SK-N-MC (cell line): ENCODE results near the gene OLFML1.
A peak's percentile ranks its signal among the peaks of the same experiment; 100 is the strongest.

Experiments
- DNase-seq: peaks from one replicate; pipeline ENCODE4 v3.0.0-alpha.2; 2011; ENCODE audit warnings: low read depth, low spot score
- H3K27ac ChIP-seq: fragments of 200-600 bp; sonication (generic); 2 replicates; pipeline ENCODE4 v1.5.1; 2016; ENCODE audit warnings: mixed run types
- H3K36me3 ChIP-seq: fragments of 200-600 bp; sonication (generic); 2 replicates; pipeline ENCODE4 v1.6.1; 2017; ENCODE audit warnings: antibody characterized with exemption, low read length, mixed read lengths; ENCODE audit not compliant: insufficient read depth
- H3K4me3 ChIP-seq: fragments of 200-600 bp; sonication (generic); 2 replicates; pipeline ENCODE4 v1.5.1; 2016
- H3K9ac ChIP-seq: fragments of 200-600 bp; sonication (generic); 2 replicates; pipeline ENCODE4 v1.8.0; 2017; ENCODE audit warnings: mixed run types, mixed read lengths; ENCODE audit not compliant: insufficient read length
- H3K9me3 ChIP-seq: fragments of 200-600 bp; sonication (generic); 2 replicates; pipeline ENCODE4 v1.6.1; 2017; ENCODE audit warnings: low read depth, mild to moderate bottlenecking, antibody characterized with exemption, low read length, moderate library complexity, mixed read lengths
- EZH2 ChIP-seq: fragments of 200-600 bp; sonication (generic); IDR thresholded peaks from one replicate; pipeline ENCODE4 v1.6.1; 2017; ENCODE audit warnings: antibody characterized with exemption
- FOXP2 ChIP-seq: optimal IDR thresholded peaks from 2 replicates; pipeline ENCODE3; 2011; ENCODE audit warnings: mild to moderate bottlenecking, moderate library complexity; ENCODE audit not compliant: insufficient read depth; ENCODE audit errors: extremely low read length, control extremely low read depth
- POLR2AphosphoS5 ChIP-seq: IDR thresholded peaks from 2 replicates; pipeline ENCODE4 v1.6.1; 2012; ENCODE audit warnings: mild to moderate bottlenecking, low read depth, low read length, borderline replicate concordance

The OLFML1 gene

DNA sequence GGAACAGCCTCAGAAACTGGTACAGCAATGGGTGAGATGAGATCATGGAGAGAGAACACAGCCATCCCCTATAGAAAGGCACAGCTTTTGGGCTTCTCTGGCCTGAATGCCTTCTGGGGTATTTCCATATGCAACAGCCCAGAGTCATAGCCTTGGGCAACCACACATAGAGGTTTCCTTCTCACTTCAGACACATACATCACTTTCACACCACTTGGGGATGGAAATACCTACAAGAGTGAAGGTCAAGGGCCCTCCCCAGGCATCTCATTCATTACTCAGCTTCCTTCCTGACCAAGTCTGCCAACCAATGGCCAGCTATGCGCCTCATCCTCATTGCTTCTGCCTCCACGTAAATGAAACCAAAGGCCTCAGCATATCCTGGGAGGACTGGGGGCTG lies 17.7 kb upstream of the OLFML1 start:
- Histone ChIP-seq H3K36me3 (no peaks in the 10 kb centered on the region), H3K9ac (no peak overlapping the region), H3K4me3 (no peak overlapping the region), H3K27ac (no peak overlapping the region), H3K9me3 (no peaks in the 10 kb centered on the region)
- TF ChIP-seq FOXP2 (no peak), POLR2AphosphoS5 (no peak), EZH2 (no peak)
- DNase-seq = no peak

DNA sequence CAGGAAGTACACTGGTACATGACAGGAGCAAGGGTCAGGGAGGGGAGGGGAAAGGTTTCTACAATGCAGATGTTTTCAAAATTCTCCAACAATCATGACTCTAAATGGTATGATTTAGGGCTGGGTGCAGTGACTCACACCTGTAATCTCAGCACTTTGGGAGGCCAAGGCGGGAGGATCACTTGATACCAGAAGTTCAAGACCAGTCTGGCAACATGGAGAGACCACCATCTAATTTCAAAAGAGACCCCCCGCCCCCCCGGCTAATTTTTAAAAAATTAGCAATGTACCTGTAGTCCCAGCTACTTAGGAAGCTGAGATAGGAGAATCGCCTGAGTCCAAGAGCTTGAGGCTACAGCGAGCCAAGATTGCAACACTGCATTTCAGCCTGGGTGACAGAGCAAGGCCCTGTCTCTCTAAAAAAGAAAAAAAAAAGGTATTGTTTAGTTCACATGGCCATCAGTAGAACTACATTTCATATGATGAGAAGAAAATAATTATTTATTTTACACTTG lies 15.9 kb upstream of the OLFML1 start:
- no peak for DNase-seq

DNA sequence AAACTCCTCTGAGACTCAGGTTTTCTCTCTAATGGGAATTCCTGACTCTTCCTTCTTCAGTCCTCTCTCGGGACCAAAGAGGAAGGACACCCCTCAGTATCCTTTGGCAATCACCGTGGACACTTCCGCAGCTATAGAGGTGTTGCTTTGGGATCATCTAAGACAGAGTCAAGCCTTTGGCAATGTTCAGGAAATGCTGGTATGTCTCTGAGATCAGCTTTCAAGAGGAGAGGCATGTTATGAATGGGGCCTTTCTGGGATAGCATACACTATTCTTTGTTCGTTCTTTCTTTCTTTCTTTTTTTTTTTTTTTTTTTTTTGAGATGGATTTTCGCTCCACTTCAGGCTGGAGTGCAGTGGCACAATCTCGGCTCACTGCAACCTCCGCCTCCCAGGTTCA lies 14.2 kb upstream of the OLFML1 start:
- Histone ChIP-seq H3K36me3 (no peaks in the 10 kb centered on the region), H3K9me3 (no peaks in the 10 kb centered on the region), H3K27ac (no peak overlapping the region), H3K9ac (no peak overlapping the region), H3K4me3 (no peak overlapping the region)
- TF ChIP-seq POLR2AphosphoS5 (no peak), EZH2 (no peak), FOXP2 (no peak)
- no peak for DNase-seq

More for the DNA sequence above, 15.9 kb upstream of the OLFML1 start:
- no peaks in the 10 kb centered on the region for H3K36me3 ChIP-seq
- H3K9me3 ChIP-seq = no peaks in the 10 kb centered on the region
- no peak overlapping the region for H3K4me3 ChIP-seq
- TF ChIP-seq FOXP2 = no peak
- TF ChIP-seq EZH2 = no peak
- TF ChIP-seq POLR2AphosphoS5 = no peak
- no peak overlapping the region for H3K27ac ChIP-seq
- H3K9ac ChIP-seq = no peak overlapping the region

DNA sequence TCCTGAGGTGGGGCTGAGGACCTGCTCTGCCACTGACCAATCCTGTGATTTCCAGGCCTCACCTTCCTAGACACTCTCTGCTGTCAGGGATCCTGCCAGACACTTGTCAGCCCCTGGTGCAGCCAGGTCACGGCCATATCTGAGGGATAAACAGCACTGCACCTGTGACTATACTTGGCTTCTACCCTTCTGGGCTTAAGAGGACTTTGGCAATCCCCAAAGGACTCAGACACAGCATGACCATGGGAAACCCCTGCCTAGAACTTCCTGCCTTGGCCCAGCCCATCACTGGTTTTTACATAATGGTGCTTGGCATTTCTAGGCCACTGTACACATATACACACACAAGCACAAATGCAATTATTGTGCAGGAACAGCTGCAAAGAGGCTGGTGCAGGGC lies 11.6 kb upstream of the OLFML1 start:
- H3K36me3 ChIP-seq = no peaks in the 10 kb centered on the region
- no peaks in the 10 kb centered on the region for H3K9me3 ChIP-seq
- no peak overlapping the region for H3K4me3 ChIP-seq
- no peak for TF ChIP-seq POLR2AphosphoS5
- TF ChIP-seq EZH2 = no peak
- TF ChIP-seq FOXP2 = no peak
- no peak overlapping the region for H3K27ac ChIP-seq
- DNase-seq = no peak
- no peak overlapping the region for H3K9ac ChIP-seq

DNA sequence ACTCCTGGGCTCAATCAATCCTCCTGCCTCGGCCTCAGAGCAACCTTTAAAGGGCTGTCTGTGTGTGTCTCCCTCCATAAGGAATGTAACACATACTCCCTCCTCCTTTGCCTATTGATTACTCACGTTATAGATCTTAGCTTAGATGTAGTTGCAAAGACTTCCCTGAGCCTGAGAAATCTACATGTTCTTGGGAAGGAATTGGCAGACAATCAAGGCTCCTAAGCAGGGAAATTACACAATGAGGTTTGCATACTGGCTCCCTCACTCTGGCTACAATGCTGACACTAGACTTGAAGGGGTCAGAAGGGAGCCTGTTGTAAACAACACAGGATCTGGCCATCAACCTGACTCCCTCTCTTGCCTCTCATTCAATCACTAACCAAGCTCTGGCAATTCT lies 5.2 kb upstream of the OLFML1 start:
- Histone ChIP-seq H3K27ac (no peak overlapping the region), H3K9ac (no peak overlapping the region), H3K4me3 (no peak overlapping the region), H3K36me3 (no peaks in the 10 kb centered on the region), H3K9me3 (no peaks in the 10 kb centered on the region)
- TF ChIP-seq EZH2 (no peak), FOXP2 (no peak), POLR2AphosphoS5 (no peak)
- DNase-seq = no peak

DNA sequence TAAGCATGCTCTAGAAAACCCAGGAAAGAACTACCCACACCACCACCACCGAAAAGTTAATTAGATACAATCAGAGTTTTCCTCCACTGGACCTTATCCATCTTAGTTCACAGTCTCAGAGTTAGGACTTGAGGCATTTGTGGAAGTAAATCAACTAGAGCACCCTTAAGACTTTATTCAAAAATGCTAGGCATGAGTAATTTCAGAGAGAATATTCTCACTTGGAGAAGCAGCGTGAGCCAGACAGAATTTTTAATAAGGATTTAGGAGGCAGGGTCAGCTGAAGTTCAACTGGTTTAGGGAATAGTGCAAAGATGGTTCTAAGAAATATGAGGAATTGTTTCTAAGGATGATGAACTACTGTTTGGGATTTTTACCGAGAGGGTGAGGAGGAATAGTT lies 1.2 kb upstream of the OLFML1 start:
- TF ChIP-seq FOXP2 (no peak), POLR2AphosphoS5 (no peak), EZH2 (no peak)
- Histone ChIP-seq H3K27ac (no peak overlapping the region), H3K36me3 (no peaks in the 10 kb centered on the region), H3K4me3 (no peak overlapping the region), H3K9ac (no peak overlapping the region), H3K9me3 (no peaks in the 10 kb centered on the region)
- DNase-seq = no peak

DNA sequence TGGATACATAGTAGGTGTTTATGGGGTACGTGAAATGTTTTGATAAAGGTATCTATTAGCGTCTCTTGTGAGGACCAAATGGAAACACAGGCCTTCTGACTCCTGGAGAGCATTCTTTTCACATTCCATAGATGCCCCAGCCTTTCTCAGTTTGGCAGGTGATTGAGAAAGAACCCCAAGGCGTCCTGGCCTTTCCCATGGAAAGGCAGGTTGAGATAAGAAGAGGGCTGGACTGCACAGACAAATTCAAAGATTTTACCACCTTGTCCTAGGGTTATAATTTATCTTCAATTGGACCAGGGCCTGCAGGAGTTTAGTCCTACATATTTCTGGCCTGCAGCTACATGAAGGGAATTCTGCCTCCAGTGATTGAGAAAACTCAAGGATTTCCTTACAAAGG lies 661 bp upstream of the OLFML1 start:
- Histone ChIP-seq H3K9ac (no peak overlapping the region), H3K36me3 (no peaks in the 10 kb centered on the region)
- TF ChIP-seq EZH2 (no peak), FOXP2 (no peak), POLR2AphosphoS5 (no peak)

DNA sequence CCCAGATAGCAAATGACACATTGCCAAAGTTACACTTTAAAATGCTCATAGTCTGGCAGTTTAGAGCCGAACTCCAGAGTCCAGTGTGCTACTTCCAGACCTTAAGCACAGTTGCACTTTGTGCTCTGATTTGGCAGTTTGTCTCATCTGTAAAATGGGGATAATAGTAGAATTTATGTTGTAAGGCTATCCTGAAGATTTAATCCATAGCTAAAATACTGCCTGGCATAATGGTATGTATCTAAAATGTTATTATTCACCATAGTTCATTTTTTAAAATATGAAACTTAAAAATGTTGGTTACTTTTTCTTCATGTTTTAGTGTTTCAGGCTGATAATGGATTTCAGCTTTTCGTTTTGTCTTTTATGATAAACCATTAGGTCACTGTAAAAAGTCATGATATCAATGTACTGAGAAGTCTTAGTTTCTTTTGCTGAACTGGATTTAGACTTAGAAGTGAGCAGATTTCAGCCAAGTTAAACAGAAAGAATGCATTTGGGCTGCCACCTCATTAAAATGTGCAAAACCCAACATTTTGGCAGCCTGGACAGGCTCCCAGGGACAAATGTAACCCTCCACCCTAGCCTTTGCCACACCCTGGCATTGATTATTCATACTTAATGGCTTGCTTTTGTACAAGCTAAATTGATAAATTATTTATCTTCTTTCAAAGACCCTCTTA lies 933 bp downstream of the OLFML1 start:
- H3K9ac ChIP-seq = peak overlapping the region; percentile 32
- no peaks in the 10 kb centered on the region for H3K36me3 ChIP-seq
- no peak for DNase-seq
- peak overlapping the region; percentile 74 for H3K4me3 ChIP-seq
- TF ChIP-seq POLR2AphosphoS5 (no peak), FOXP2 (no peak), EZH2 (no peak)
- H3K9me3 ChIP-seq = no peaks in the 10 kb centered on the region
- no peak overlapping the region for H3K27ac ChIP-seq

More for the DNA sequence above, 661 bp upstream of the OLFML1 start:
- no peak overlapping the region for H3K27ac ChIP-seq
- no peak for DNase-seq
- H3K9me3 ChIP-seq = no peaks in the 10 kb centered on the region
- H3K4me3 ChIP-seq = no peak overlapping the region

DNA sequence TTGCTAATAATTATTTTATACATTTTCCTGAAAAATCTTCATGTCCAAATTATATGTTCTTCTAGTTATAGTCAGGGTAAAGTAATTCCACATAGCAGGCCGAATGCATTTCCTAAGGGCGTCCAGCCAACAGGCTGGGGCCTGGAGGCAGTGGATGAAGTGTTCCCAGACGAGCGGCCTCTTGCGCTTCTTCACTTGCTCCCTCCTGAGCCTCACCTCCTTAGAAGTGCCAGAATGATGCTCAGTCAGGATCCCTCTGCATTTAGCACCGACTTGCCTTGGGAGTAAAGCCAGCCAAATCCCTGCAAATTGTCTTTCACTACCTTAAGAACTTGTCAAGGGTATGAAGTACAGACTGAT lies 1.5 kb downstream of the OLFML1 start:
- no peaks in the 10 kb centered on the region for H3K36me3 ChIP-seq
- H3K9ac ChIP-seq = no peak overlapping the region
- no peak for DNase-seq
- TF ChIP-seq POLR2AphosphoS5 (no peak), EZH2 (no peak), FOXP2 (no peak)
- H3K9me3 ChIP-seq = no peaks in the 10 kb centered on the region
- H3K27ac ChIP-seq = no peak overlapping the region
- no peak overlapping the region for H3K4me3 ChIP-seq
